SK-N-SH treated with all-trans-retinoic acid at 6 μM for 48 hours (cell line): ENCODE data around the gene SERPINH1.

ENCODE experiments used
- ATAC-seq: fragments of 200-7000 bp; cut with Tn5 transposase; 3 replicates; pipeline ENCODE4 v1.9.1; 2020; ENCODE audit warnings: mild to moderate bottlenecking, moderate library complexity
- ARNTL ChIP-seq: fragments of 450-650 bp; formaldehyde crosslinking; IDR thresholded peaks from 2 replicates; pipeline ENCODE4 v1.5.0; 2020; ENCODE audit warnings: low read depth, mild to moderate bottlenecking, moderate library complexity, borderline replicate concordance
- BACH2 ChIP-seq: fragments of 250-450 bp; sonication (Bioruptor Pico); IDR thresholded peaks from 2 replicates; pipeline ENCODE4 v1.9.0; 2021; ENCODE audit warnings: mild to moderate bottlenecking, borderline replicate concordance
- CREB5 ChIP-seq: fragments of 250-450 bp; sonication (Bioruptor Pico); IDR thresholded peaks from 2 replicates; pipeline ENCODE4 v1.5.1; 2020; ENCODE audit warnings: low read depth, mild to moderate bottlenecking, moderate library complexity
- CSDC2 ChIP-seq: fragments of 250-450 bp; sonication (Bioruptor Pico); IDR thresholded peaks from 2 replicates; pipeline ENCODE4 v1.5.0; 2020; ENCODE audit warnings: mild to moderate bottlenecking, moderate library complexity
- CSRNP3 ChIP-seq: fragments of 250-450 bp; sonication (Bioruptor Pico); IDR thresholded peaks from 2 replicates; pipeline ENCODE4 v1.5.1; 2021; ENCODE audit warnings: mild to moderate bottlenecking, moderate library complexity
- ESRRG ChIP-seq: fragments of 250-450 bp; sonication (Bioruptor Pico); IDR thresholded peaks from 2 replicates; pipeline ENCODE4 v1.6.1; 2021; ENCODE audit warnings: mild to moderate bottlenecking
- GLIS3 ChIP-seq: fragments of 250-450 bp; sonication (Bioruptor Pico); IDR thresholded peaks from 2 replicates; pipeline ENCODE4 v1.5.0; 2020; ENCODE audit warnings: mild to moderate bottlenecking, moderate library complexity
- ISL1 ChIP-seq: fragments of 250-450 bp; sonication (Bioruptor Pico); IDR thresholded peaks from 2 replicates; pipeline ENCODE4 v2.1.2; 2022; ENCODE audit warnings: mild to moderate bottlenecking, moderate library complexity
- OSR1 ChIP-seq: fragments of 250-450 bp; sonication (Bioruptor Pico); IDR thresholded peaks from 2 replicates; pipeline ENCODE4 v1.8.0; 2022; ENCODE audit warnings: moderate library complexity, mild to moderate bottlenecking, inconsistent platforms
- PATZ1 ChIP-seq: fragments of 250-450 bp; sonication (Bioruptor Pico); IDR thresholded peaks from 2 replicates; pipeline ENCODE4 v1.8.0; 2020; ENCODE audit warnings: mild to moderate bottlenecking, moderate library complexity, borderline replicate concordance
- POU6F1 ChIP-seq: fragments of 250-450 bp; sonication (Bioruptor Pico); IDR thresholded peaks from 2 replicates; pipeline ENCODE4 v1.8.0; 2021; ENCODE audit warnings: low read depth, mild to moderate bottlenecking, moderate library complexity, borderline replicate concordance
- PPARA ChIP-seq: fragments of 250-450 bp; sonication (Bioruptor Pico); IDR thresholded peaks from 2 replicates; pipeline ENCODE4 v1.5.0; 2020; ENCODE audit warnings: mild to moderate bottlenecking, borderline replicate concordance
- RARB ChIP-seq: fragments of 250-450 bp; sonication (Bioruptor Pico); IDR thresholded peaks from 2 replicates; pipeline ENCODE4 v1.8.0; 2021; ENCODE audit warnings: mild to moderate bottlenecking, moderate library complexity
- SNAI2 ChIP-seq: fragments of 250-450 bp; sonication (Bioruptor Pico); IDR thresholded peaks from 2 replicates; pipeline ENCODE4 v1.5.0; 2020; ENCODE audit warnings: mild to moderate bottlenecking, moderate library complexity
- TCF4 ChIP-seq: fragments of 250-450 bp; sonication (Bioruptor Pico); IDR thresholded peaks from 2 replicates; pipeline ENCODE4 v1.8.0; 2021; ENCODE audit warnings: mild to moderate bottlenecking, moderate library complexity, borderline replicate concordance
- TOX ChIP-seq: fragments of 250-450 bp; sonication (Bioruptor Pico); IDR thresholded peaks from 2 replicates; pipeline ENCODE4 v1.8.0; 2021; ENCODE audit warnings: mild to moderate bottlenecking, moderate library complexity, borderline replicate concordance
- TSHZ2 ChIP-seq: fragments of 250-450 bp; sonication (Bioruptor Pico); IDR thresholded peaks from 2 replicates; pipeline ENCODE4 v1.5.0; 2020; ENCODE audit warnings: mild to moderate bottlenecking, moderate library complexity
- ZC3H10 ChIP-seq: fragments of 250-450 bp; sonication (Bioruptor Pico); IDR thresholded peaks from 2 replicates; pipeline ENCODE4 v1.5.1; 2021; ENCODE audit warnings: mild to moderate bottlenecking, moderate library complexity
- ZFP3 ChIP-seq: fragments of 250-450 bp; sonication (Bioruptor Pico); IDR thresholded peaks from 2 replicates; pipeline ENCODE4 v1.5.0; 2020; ENCODE audit warnings: mild to moderate bottlenecking, moderate library complexity
- ZFP30 ChIP-seq: fragments of 450-650 bp; formaldehyde crosslinking; IDR thresholded peaks from 2 replicates; pipeline ENCODE4 v1.5.0; 2022; ENCODE audit warnings: mild to moderate bottlenecking, moderate library complexity
- ZNF70 ChIP-seq: fragments of 450-650 bp; formaldehyde crosslinking; IDR thresholded peaks from 2 replicates; pipeline ENCODE4 v1.5.0; 2020; ENCODE audit warnings: mild to moderate bottlenecking, moderate library complexity
- ZNF8 ChIP-seq: fragments of 450-650 bp; formaldehyde crosslinking; IDR thresholded peaks from 2 replicates; pipeline ENCODE4 v1.5.0; 2020; ENCODE audit warnings: mild to moderate bottlenecking, moderate library complexity

The SERPINH1 gene

GRCh38 chr11:75574698-75575602 lies 12.9 kb downstream of the SERPINH1 start:
- TF ChIP-seq ZFP30 (no peak), TCF4 (CRISPR knock-in tag) (no peak), PPARA (CRISPR knock-in tag) (no peak), ZC3H10 (CRISPR knock-in tag) (no peak), POU6F1 (CRISPR knock-in tag) (no peak), ZNF8 (CRISPR knock-in tag) (no peak), TOX (CRISPR knock-in tag) (no peak), GLIS3 (CRISPR knock-in tag) (no peak), ISL1 (CRISPR knock-in tag) (no peak), SNAI2 (CRISPR knock-in tag) (no peak), RARB (CRISPR knock-in tag) (no peak), CSDC2 (CRISPR knock-in tag) (no peak), TSHZ2 (no peak), ESRRG (CRISPR knock-in tag) (no peak), PATZ1 (no peak)
- ATAC-seq: peak; percentile 45

GRCh38 chr11:75576017-75576416 lies 14.0 kb downstream of the SERPINH1 start:
- ATAC-seq: no peak
- TF ChIP-seq ARNTL (no peak), ESRRG (CRISPR knock-in tag) (no peak), POU6F1 (CRISPR knock-in tag) (no peak), BACH2 (CRISPR knock-in tag) (no peak), OSR1 (CRISPR knock-in tag) (no peak), ZNF8 (CRISPR knock-in tag) (no peak), ZNF70 (CRISPR knock-in tag) (no peak), TSHZ2 (no peak), ZC3H10 (CRISPR knock-in tag) (no peak), GLIS3 (CRISPR knock-in tag) (no peak), RARB (CRISPR knock-in tag) (no peak), ZFP30 (no peak), ZFP3 (CRISPR knock-in tag) (no peak), SNAI2 (CRISPR knock-in tag) (no peak), ISL1 (CRISPR knock-in tag) (no peak), TOX (CRISPR knock-in tag) (no peak), CREB5 (CRISPR knock-in tag) (no peak), CSRNP3 (no peak)
- TF ChIP-seq, all 23 proteins: peak for 0
